Uterus (tissue), 4 donors: ENCODE data around the gene PARD6B. TPM values are rescaled to one million over a fixed set of nuclear protein-coding genes. Genes with fewer than 3 reads are reported as not detected.

Experiments used
- DNase-seq, 2 donors: peaks; one replicate each; pipeline ENCODE4 v3.0.0-alpha.2; 2019 to 2020
- H3K27ac ChIP-seq, 2 donors: fragments of 200-600 bp; sonication (generic); 1 replicate in 1 of 2; 2 replicates in 1 of 2; pipeline ENCODE4 v1.5.1; 2016 to 2018
- H3K27me3 ChIP-seq, 2 donors: fragments of 200-600 bp; sonication (generic); one replicate each; pipeline ENCODE4 v1.5.1; 2018 to 2019; ENCODE audit warnings: control low read depth in 1 of 2
- H3K36me3 ChIP-seq, 2 donors: fragments of 200-600 bp; sonication (generic); one replicate each; pipeline ENCODE4 v1.5.1; 2019; ENCODE audit warnings: control low read depth in 1 of 2
- H3K4me1 ChIP-seq, 2 donors: fragments of 200-600 bp; sonication (generic); one replicate each; pipeline ENCODE4 v1.5.1; 2018 to 2019; ENCODE audit warnings: control low read depth in 1 of 2
- H3K4me3 ChIP-seq, 2 donors: fragments of 200-600 bp; sonication (generic); 1 replicate in 1 of 2; 2 replicates in 1 of 2; pipeline ENCODE4 v1.5.1; 2018 to 2019; ENCODE audit warnings: mild to moderate bottlenecking in 1 of 2
- H3K9me3 ChIP-seq, 2 donors: fragments of 200-600 bp; sonication (generic); one replicate each; pipeline ENCODE4 v1.5.1; 2019; ENCODE audit warnings: control low read depth in 1 of 2
- CTCF ChIP-seq, 4 experiments: fragments of 200-600 bp in 2 of 4; fragments of 450-650 bp in 2 of 4; sonication (generic) in 2 of 4; IDR thresholded peaks; one replicate each; pipeline ENCODE4 v1.5.1; 2016 to 2019; ENCODE audit warnings: antibody characterized with exemption in 4 of 4, mild to moderate bottlenecking in 2 of 4, moderate library complexity in 1 of 4
- POLR2A ChIP-seq, 2 donors: fragments of 450-650 bp; IDR thresholded peaks; one replicate each; pipeline ENCODE4 v1.6.1; 2016; ENCODE audit warnings: antibody characterized with exemption in 2 of 2, mild to moderate bottlenecking in 1 of 2, moderate library complexity in 1 of 2
- intact Hi-C: fragments of 100-400 bp; cut with DNase I; formaldehyde crosslinking; loops from one replicate; pipeline ENCODE4 v1.15.1; 2023; ENCODE audit warnings: low total_unique reads
- total RNA-seq, 4 donors: library from RNA; depleted of rRNA in 3 of 4; stranded (reverse); fragments of >200 nt in 3 of 4; gene quantifications; one replicate each; pipeline versions ENCODE4 v1.1.0 to v1.2.4, GENCODE V29; 2014 to 2023
- donor health status: DM: yes; HTN: yes; CAD: no.

The PARD6B gene
- total RNA-seq, 4 donors from 2014 or later: 2.0 to 13.2 (median 7.8) TPM

- Histone ChIP-seq H3K9me3 (no peaks in the 10 kb centered on the region), H3K27me3 (no peaks in the 10 kb centered on the region), H3K36me3 (no peaks in the 10 kb centered on the region), H3K27ac (peak overlapping the region; percentile 84 to 97), H3K4me1 (peaks cover 0 to 3% of the 10 kb centered on the region in 2 donors), H3K4me3 (no peak overlapping the region)
- DNase-seq: no peak
- TF ChIP-seq POLR2A (IDR thresholded peaks at IDR 0.05) (no peak), CTCF (IDR thresholded peaks at IDR 0.05) (no peak)
- intact Hi-C loops: loop anchor here (10.0 kb wide), 1 partner anchor 122 kb away; no protein-coding TSS in a partner anchor
Observed at GRCh38 chr20:50746138-50746940, 15.0 kb downstream of the PARD6B start.

DNA sequence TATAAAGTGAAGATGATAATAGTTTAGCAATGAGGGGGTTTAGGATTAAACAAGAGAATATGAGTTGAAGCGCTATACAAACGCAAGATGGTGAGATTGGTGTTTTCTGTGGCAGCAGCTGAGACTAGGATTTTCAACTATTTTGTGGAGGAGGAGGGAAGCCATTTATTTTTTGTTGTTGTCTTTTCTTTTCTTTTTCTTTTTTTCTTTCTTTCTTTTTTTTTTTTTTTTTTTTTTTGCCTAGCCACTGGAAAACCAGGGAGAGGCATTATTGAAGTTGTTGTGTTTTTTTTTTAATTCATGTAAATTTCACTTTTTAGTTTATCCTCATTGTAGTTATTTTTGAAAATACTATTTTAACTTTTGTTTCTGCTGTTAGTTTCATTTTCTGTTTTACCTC lies 15.9 kb downstream of the PARD6B start:
- no peak for TF ChIP-seq CTCF (IDR thresholded peaks at IDR 0.05)
- TF ChIP-seq POLR2A (IDR thresholded peaks at IDR 0.05): no peak
- DNase-seq: no peak
- Histone ChIP-seq H3K27me3 (no peaks in the 10 kb centered on the region), H3K4me3 (no peak overlapping the region), H3K27ac (peak overlapping the region; percentile 84 to 97), H3K36me3 (no peaks in the 10 kb centered on the region), H3K4me1 (peaks cover 0 to 3% of the 10 kb centered on the region in 2 donors), H3K9me3 (no peaks in the 10 kb centered on the region)
- intact Hi-C loops: loop anchor here (10.0 kb wide), 1 partner anchor 122 kb away; no protein-coding TSS in a partner anchor

- Histone ChIP-seq H3K27me3 (no peaks in the 10 kb centered on the region), H3K9me3 (no peaks in the 10 kb centered on the region), H3K36me3 (no peaks in the 10 kb centered on the region), H3K4me1 (no peaks in the 10 kb centered on the region), H3K4me3 (no peak overlapping the region), H3K27ac (no peak overlapping the region)
- intact Hi-C loops: no loop called here
- TF ChIP-seq POLR2A (IDR thresholded peaks at IDR 0.05) (no peak), CTCF (IDR thresholded peaks at IDR 0.05) (no peak)
- no peak for DNase-seq
Observed at GRCh38 chr20:50750145-50750671, 18.8 kb downstream of the PARD6B start.

DNA sequence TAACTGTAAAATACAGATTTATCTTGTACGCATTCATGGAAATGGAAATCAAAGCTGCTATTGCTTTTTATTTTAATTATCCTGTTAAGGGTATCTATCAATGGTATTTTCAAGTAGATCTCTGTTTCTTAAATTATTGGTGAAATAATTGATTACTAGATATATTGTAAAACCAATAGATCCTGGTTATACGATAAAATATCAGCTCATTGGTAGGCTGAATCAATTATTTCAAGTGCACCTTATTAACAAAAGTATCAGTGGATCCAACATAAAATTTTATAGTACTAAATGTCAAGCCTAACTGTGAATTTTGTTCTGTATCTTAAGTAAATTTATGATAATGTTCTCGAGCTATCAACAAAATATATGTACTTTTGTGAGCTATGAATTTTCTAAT lies 21.8 kb downstream of the PARD6B start:
- DNase-seq: no peak
- Histone ChIP-seq H3K9me3 (no peaks in the 10 kb centered on the region), H3K27ac (no peak overlapping the region), H3K4me3 (no peak overlapping the region), H3K36me3 (no peaks in the 10 kb centered on the region), H3K4me1 (no peaks in the 10 kb centered on the region), H3K27me3 (no peaks in the 10 kb centered on the region)
- intact Hi-C loops: no loop called here
- no peak for TF ChIP-seq POLR2A (IDR thresholded peaks at IDR 0.05)
- no peak for TF ChIP-seq CTCF (IDR thresholded peaks at IDR 0.05)

DNA sequence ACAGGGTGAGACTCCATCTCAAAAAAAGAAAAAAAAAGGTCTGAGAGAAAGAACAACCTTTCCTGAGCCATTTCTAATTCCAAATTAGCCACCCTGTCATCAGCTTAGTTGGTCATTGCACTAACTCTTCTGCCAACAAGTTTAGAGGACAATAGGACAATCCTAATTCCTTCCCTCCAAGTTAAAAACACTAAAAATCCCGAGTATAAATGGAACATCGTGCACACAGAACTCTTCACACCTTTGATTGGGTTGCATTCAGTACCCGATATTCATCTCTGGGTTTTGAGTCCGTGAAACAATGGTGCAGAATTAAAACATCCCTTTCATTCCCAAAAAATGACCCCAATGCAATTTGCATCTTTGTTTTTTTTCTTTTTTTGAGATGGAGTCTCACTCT lies 23.0 kb downstream of the PARD6B start:
- no peaks in the 10 kb centered on the region for H3K36me3 ChIP-seq
- DNase-seq: no peak
- H3K9me3 ChIP-seq: no peaks in the 10 kb centered on the region
- no peak overlapping the region for H3K27ac ChIP-seq
- intact Hi-C loops: no loop called here
- no peak overlapping the region for H3K4me3 ChIP-seq
- no peaks in the 10 kb centered on the region for H3K27me3 ChIP-seq
- no peaks in the 10 kb centered on the region for H3K4me1 ChIP-seq
- TF ChIP-seq CTCF (IDR thresholded peaks at IDR 0.05): no peak
- TF ChIP-seq POLR2A (IDR thresholded peaks at IDR 0.05): no peak
